OCI-LY3 (cell line): Measurements from ENCODE around the gene NUP210.

Source experiments
- CTCF ChIP-seq: fragments of 200-600, 300-600 bp; sonication (generic); IDR thresholded peaks from 2 replicates; pipeline ENCODE4 v1.5.1; 2014; ENCODE audit warnings: antibody characterized with exemption, low read length, low read depth
- EZH2phosphoT487 ChIP-seq: fragments of 200-600 bp; shearing (Covaris generic); IDR thresholded peaks from 2 replicates; pipeline ENCODE4 v1.6.1; 2018; ENCODE audit warnings: antibody characterized with exemption, mixed run types, low read depth

GRCh38 chr3:13440204-13440817 is 20.2 kb upstream of the NUP210 start:
- TF ChIP-seq CTCF = no peak
- TF ChIP-seq EZH2phosphoT487 = no peak
